Measurements from ENCODE around the gene ANKIB1.
"Not testable (repeated sequence)": the region's sequence is repeated elsewhere in the genome, so short reads cannot be mapped to it uniquely, and the experiment has no call there.

Gene ANKIB1, protein sequence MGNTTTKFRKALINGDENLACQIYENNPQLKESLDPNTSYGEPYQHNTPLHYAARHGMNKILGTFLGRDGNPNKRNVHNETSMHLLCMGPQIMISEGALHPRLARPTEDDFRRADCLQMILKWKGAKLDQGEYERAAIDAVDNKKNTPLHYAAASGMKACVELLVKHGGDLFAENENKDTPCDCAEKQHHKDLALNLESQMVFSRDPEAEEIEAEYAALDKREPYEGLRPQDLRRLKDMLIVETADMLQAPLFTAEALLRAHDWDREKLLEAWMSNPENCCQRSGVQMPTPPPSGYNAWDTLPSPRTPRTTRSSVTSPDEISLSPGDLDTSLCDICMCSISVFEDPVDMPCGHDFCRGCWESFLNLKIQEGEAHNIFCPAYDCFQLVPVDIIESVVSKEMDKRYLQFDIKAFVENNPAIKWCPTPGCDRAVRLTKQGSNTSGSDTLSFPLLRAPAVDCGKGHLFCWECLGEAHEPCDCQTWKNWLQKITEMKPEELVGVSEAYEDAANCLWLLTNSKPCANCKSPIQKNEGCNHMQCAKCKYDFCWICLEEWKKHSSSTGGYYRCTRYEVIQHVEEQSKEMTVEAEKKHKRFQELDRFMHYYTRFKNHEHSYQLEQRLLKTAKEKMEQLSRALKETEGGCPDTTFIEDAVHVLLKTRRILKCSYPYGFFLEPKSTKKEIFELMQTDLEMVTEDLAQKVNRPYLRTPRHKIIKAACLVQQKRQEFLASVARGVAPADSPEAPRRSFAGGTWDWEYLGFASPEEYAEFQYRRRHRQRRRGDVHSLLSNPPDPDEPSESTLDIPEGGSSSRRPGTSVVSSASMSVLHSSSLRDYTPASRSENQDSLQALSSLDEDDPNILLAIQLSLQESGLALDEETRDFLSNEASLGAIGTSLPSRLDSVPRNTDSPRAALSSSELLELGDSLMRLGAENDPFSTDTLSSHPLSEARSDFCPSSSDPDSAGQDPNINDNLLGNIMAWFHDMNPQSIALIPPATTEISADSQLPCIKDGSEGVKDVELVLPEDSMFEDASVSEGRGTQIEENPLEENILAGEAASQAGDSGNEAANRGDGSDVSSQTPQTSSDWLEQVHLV

GRCh38 chr7:92245487-92246359, at the start of gene ANKIB1, which contains the start of gene KRIT1:
ANKIB1 (plus strand) TSS chr7:92245974; CDS start chr7:92294979, 49,005 bp downstream.
KRIT1 (minus strand) TSS chr7:92245914; CDS start chr7:92242135, 3,779 bp downstream.
- in situ Hi-C loops (cut with MboI; ENCODE audit: low sequenced_read_pairs), result no loop called here

- in situ Hi-C loops (cut with MboI; ENCODE audit: low sequenced_read_pairs), result no loop called here
These were observed 45.0 kb upstream of the ANKIB1 start for GRCh38 chr7:92200791-92201190.

DNA sequence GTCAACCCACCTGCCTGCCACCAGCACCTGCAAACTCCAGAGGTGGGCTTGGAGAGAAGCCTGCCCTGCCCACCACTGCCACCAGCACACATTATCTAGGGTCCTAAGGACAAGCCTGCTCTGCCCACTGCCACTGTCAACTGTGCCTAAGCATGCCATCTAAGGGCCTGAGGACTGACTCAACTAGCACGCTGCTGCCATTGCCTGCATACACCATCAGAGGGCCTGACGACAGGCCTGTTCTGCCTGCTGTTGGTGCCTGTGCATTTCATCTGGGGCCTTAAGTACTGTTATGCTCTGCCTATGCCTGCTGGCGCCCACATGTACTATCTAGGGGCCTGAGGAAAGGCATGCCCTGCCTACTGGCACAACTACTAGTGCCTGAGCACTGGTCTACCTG, 39.8 kb upstream of the ANKIB1 start:
- in situ Hi-C loops (cut with MboI; ENCODE audit: low sequenced_read_pairs), result no loop called here

GRCh38 chr7:92206672-92207071, 39.1 kb upstream of the ANKIB1 start:
- in situ Hi-C loops (cut with MboI; ENCODE audit: low sequenced_read_pairs), result no loop called here

- in situ Hi-C loops (cut with MboI; ENCODE audit: low sequenced_read_pairs), result no loop called here
These were observed 24.0 kb upstream of the ANKIB1 start for GRCh38 chr7:92221766-92222165.

DNA sequence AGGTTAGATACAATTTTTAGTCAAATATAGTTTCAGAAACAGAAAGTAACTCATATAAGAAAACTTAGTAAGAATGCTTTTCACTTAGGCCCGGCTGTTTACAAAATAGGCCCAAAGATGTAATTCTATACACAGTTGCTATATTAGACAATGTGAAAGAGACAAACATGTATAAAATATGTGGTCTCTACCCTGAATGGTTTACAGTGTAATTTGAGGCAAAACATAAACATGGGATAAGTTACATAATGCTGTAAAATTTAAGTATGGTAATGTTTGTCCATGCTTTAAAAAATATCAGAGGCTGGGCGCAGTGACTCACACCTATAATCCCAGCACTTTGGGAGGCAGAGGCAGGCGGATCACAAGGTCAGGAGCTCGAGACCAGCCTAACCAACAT, 18.8 kb upstream of the ANKIB1 start:
- in situ Hi-C loops (cut with MboI; ENCODE audit: low sequenced_read_pairs), result no loop called here

DNA sequence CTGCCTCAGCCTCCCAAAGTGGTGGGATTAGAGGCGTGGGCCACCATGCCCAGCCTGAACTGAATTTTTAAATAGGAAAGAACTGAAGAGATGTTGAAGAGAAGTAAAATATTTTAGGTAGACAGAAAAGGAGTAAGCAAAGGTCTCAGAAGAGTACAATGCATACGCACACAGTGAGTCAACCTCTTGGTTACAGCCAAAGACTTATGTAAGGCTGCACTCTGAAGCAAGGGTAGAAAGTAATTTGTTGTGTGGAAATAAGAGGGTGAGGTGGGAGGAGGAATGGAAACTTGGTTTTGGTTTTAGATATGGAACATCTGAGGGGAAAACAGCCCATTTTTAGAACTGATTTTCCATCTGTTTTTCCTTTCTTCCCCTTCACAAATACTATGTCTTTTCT, 17.7 kb upstream of the ANKIB1 start:
- in situ Hi-C loops (cut with MboI; ENCODE audit: low sequenced_read_pairs), result no loop called here

DNA sequence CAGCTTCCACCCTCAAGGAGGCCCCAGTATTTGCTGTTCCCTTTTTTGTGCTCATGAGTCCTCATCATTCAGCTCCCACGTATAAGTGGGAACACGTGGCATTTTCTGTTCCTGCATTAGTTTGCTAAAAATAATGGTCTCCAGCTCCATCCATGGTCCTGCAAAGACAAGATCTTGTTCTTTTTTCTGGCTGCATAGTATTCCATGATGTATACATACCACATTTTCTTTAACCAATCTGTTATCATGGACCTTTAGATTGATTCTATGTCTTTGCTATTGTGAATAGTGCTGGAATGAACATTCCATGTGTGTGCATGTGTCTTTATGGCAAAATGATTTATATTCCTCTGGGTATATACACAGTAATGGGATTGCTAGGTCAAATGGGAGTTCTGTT, 17.0 kb upstream of the ANKIB1 start:
- in situ Hi-C loops (cut with MboI; ENCODE audit: low sequenced_read_pairs), result no loop called here

- in situ Hi-C loops (cut with MboI; ENCODE audit: low sequenced_read_pairs), result no loop called here
These were observed 15.2 kb upstream of the ANKIB1 start for GRCh38 chr7:92230547-92230946.

DNA sequence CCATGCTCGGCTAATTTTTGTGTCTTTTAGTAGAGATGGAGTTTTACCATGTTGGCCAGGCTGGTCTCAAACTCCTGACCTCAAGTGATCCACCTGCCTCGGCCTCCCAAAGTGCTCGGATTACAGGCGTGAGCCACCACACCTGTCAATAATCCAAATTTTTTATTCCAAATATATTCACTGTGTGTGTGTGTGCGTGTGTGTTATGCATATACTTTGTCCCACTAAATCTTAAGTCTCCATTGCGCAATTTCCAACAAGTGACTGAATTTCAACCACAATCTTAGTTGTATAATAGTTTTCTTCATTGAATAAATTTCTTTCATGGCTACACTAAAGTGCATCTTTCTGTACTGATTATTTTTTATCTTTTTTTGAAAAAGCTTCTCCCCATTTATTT, 2.8 kb upstream of the ANKIB1 start:
- in situ Hi-C loops (cut with MboI; ENCODE audit: low sequenced_read_pairs), result no loop called here

DNA sequence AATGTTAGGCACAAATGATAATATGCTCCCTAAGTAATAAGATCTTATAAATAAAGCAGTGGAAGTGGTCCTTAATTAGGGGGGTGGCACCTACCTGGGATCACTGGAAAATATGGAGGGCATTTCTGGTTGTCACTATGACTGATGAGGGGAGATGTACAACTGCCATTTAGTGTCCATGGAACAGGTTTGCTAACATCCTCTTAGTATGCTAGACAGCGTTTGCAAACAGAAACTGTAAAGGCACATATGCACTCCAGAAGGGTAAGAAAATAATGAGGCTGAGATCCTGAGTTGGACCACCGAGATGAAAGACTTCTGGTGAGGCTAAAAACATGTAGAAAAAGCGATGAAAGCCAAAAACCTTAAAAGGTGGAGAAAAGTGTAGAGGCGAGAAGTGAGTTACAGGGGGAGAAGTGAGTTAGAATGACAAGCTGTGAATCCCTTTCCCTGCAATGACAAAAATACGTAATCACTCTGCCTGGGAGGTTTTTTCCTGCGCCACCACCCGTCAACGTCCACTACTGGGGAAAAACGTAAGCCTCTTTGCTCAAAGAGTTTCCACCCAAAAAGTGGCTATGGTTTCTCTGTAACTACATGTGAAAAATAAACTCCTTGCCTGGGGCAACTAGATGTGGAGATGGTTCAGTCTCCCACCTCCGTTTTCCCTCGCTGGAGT, 827 bp upstream of the ANKIB1 start:
- in situ Hi-C loops (cut with MboI; ENCODE audit: low sequenced_read_pairs), result no loop called here

DNA sequence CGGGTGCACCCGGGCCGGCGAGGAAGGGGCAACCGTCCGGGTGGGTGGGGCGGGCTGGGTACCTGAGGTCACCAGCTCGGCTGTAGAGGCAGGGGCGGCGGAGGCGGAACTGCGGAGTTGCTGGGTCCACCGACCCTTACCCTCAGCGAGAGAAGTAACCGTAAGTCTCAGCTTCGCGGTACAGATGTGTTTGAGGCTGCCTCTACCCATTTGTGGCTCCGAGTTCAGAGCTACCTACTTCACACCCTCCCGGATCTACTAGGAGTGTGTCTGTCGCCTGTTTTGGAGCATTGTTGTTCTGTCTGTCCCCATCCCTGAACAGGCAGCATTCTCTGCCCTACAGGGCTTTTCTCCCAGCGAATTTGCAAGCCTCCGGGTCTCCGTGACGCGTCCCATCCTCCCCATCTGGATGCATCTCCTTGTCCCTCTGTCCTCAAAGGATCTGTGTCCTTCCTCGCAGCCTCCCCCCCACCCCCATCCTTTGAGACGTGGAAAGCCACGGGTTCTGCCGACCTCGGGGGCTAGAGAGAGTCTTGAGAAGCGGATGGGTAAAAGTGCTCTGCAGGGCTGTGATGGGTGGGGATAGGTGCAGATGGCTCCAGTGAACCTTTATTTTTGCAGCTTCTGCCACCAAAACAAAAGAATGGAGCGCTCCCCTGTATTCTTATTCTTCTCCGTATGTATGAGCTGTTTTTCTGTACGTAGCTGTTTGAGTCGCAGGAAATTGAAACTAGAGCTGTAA, 757 bp downstream of the ANKIB1 start:
- in situ Hi-C loops (cut with MboI; ENCODE audit: low sequenced_read_pairs), result no loop called here

DNA sequence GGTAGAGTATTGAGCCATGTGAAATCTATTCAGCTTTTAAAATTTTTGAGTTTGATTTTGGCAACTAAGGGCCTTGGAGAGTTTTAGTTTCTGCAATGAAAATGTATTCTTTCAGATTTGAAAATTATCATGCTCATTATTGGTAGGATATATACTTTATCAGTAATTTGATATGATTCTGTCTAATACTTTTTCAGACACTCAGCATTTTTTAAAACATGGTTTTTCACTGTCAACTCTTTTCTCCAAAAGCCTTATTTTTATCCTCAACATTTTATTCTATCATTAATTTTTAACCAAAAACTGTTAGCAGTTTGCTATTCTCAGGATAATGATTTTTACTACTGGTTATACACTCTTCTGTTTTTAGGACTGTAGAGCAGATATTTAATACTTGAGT, 4.8 kb downstream of the ANKIB1 start:
- in situ Hi-C loops (cut with MboI; ENCODE audit: low sequenced_read_pairs), result no loop called here

GRCh38 chr7:92251181-92251580, 5.4 kb downstream of the ANKIB1 start:
- in situ Hi-C loops (cut with MboI; ENCODE audit: low sequenced_read_pairs), result no loop called here

GRCh38 chr7:92253251-92253650, 7.5 kb downstream of the ANKIB1 start:
- in situ Hi-C loops (cut with MboI; ENCODE audit: low sequenced_read_pairs), result no loop called here

GRCh38 chr7:92254800-92255199, 9.0 kb downstream of the ANKIB1 start:
- in situ Hi-C loops (cut with MboI; ENCODE audit: low sequenced_read_pairs), result not testable (repeated sequence)

DNA sequence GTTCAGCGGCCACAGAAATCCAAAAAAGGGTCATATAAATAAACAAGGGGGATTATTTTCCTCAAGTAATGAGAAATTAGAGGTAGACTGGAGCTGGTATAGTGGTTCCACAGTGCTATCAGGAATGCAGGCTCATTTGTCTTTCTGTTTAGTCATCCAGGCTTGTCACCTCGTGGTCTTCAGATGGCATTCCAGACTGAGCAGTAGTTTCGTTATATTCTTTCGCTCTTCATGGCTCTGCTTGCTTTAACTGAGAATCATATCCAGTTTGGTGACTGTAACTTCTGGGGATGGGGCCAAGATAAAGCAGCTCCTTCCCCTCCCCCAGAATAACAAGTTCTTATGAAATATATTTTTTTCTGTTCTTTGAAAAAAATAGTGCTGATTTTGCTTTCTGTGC, 9.5 kb downstream of the ANKIB1 start:
- in situ Hi-C loops (cut with MboI; ENCODE audit: low sequenced_read_pairs), result no loop called here

DNA sequence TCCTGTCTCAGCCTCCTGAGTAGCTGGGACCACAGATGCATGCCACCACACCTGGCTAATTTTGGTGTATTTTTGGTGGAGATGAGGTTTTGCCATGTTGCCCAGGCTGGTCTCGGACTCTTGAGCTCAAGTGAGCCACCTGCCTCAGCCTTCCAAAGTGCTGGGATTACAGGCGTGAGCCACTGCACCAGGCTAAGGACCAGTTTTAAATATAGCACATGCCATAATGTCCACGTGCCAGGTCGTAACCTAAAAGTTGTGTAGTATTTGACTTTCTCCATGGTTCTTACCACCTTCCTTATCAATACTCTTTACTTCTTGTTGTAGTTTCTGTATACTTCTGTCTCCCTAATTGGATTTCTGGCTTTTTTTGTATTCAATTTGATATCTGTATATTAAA, 13.3 kb downstream of the ANKIB1 start:
- in situ Hi-C loops (cut with MboI; ENCODE audit: low sequenced_read_pairs), result no loop called here

DNA sequence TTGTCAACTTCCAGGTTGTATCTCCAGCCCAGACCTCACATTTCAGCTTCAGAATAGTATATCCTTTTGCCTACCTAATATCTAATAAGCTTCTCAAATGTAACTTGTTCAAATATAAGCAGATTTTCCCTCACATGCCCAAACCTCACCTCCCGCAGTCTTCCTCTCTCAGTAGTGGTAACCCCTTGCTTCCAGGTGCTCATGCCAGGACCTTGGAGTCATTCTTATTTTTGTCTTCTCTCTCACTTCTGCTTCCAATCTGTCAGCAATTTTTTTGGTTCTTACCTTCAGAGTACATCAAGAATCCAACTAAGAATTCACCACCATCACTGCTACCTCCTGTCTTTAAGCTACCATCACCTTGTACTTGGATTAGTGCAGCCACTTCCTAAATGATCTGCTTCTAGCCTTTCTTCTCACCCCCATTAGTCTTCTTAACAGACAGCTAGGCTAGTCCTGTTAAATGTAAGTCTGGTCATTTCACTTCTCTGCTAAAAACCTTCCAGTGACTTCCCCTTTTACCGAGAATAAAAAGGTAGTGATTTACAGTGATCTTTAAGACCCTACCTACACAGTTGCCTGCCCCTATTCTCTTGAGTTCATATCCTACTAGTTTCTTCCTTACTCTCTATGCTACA, 14.0 kb downstream of the ANKIB1 start:
- in situ Hi-C loops (cut with MboI; ENCODE audit: low sequenced_read_pairs), result no loop called here
